Vagina (tissue), 2 donors: ENCODE results near the gene SLF2.

Experiments
- CTCF ChIP-seq, 3 experiments: fragments of 450-650 bp in 2 of 3; fragments of 200-600 bp in 1 of 3; sonication (generic) in 1 of 3; IDR thresholded peaks; one replicate each; pipeline ENCODE4 v1.5.1; 2017 to 2019; ENCODE audit warnings: antibody characterized with exemption in 3 of 3, mild to moderate bottlenecking in 2 of 3, moderate library complexity in 2 of 3
- POLR2A ChIP-seq, 2 donors: fragments of 450-650 bp; IDR thresholded peaks; one replicate each; pipeline ENCODE4 v1.6.1; 2017; ENCODE audit warnings: antibody characterized with exemption in 2 of 2, mild to moderate bottlenecking in 2 of 2, moderate library complexity in 2 of 2
- POLR2AphosphoS5 ChIP-seq, 2 donors: sonication (generic); formaldehyde crosslinking; IDR thresholded peaks; one replicate each; pipeline ENCODE4 v1.9.0; 2017; ENCODE audit warnings: antibody characterized with exemption in 2 of 2, mild to moderate bottlenecking in 2 of 2, low read depth in 1 of 2; ENCODE audit not compliant: insufficient read depth in 1 of 2

- TF ChIP-seq POLR2A (IDR thresholded peaks at IDR 0.05) (no peak), CTCF (IDR thresholded peaks at IDR 0.05) (no peak), POLR2AphosphoS5 (IDR thresholded peaks at IDR 0.05; ENCODE audit: insufficient read depth in 1 of 2, low read depth in 1 of 2) (no peak)
Observed at GRCh38 chr10:100873146-100873826, 39.5 kb upstream of the SLF2 start.
